Esophagus mucosa (tissue), 1 donor: ENCODE data around the gene ADGRD2. TPM values are rescaled to one million over a fixed set of nuclear protein-coding genes. Genes with fewer than 3 reads are reported as not detected.

Experiments used
- ATAC-seq: fragments of 200-7000 bp; cut with Tn5 transposase; one replicate; pipeline ENCODE4 v1.9.1; 2020
- total RNA-seq: library from RNA; stranded (reverse); gene quantifications from one replicate; pipeline ENCODE4 v1.2.4, GENCODE V29; 2023
- donor health status: DM: yes; HTN: yes; CAD: no.

ADGRD2 gene
- total RNA-seq, 1 donor from 2014 or later = 0.08 TPM

DNA sequence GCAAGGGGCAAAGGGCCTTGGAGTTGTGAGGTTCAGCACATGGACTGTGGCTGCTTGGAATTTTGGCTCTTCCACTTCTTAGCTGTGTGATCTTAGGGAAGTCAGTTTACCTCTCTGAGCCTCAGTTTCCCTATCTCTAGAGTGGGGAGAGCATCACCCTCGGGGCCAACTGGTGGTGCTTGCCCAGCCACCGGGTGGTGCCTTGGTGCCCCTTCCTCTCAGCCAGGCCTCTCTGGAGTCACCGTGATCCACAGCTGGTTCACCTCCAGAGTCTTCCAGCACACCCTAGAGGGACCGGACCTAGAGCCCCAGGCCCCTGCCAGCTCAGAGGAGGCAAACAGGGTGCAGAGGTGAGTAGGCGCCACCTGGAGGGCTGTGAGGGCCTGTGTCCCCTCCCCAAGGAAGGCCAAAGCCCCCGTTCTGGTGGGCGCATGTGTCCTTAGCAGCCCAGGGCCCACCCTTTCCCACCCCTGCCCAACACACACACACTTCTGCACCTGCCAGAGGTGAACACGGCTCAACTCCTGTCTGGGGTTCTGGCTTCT, 7.7 kb downstream of the ADGRD2 start:
- ATAC-seq = no peak

DNA sequence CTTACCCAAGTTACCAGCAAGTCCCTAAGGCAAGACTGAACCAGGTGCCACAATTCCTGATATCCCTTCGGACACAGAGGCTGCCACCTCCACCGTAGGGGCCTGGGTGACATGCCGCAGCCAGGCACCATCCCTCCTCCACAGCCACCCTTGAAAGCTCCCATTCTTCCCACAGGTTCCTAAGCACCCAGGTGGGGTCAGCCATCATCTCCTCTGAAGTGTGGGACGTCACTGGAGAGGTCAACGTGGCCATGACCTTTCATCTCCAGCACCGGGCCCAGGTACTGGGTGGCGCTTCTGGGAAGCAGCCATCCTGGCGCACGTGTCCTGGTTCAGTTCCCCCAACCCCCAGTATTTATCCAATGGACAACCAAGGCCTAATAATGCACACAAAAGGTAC, 8.2 kb downstream of the ADGRD2 start:
- no peak for ATAC-seq

GRCh38 chr9:124462739-124463138, 12.5 kb downstream of the ADGRD2 start:
- no peak for ATAC-seq

GRCh38 chr9:124465736-124466135, 15.5 kb downstream of the ADGRD2 start:
- ATAC-seq = no peak

DNA sequence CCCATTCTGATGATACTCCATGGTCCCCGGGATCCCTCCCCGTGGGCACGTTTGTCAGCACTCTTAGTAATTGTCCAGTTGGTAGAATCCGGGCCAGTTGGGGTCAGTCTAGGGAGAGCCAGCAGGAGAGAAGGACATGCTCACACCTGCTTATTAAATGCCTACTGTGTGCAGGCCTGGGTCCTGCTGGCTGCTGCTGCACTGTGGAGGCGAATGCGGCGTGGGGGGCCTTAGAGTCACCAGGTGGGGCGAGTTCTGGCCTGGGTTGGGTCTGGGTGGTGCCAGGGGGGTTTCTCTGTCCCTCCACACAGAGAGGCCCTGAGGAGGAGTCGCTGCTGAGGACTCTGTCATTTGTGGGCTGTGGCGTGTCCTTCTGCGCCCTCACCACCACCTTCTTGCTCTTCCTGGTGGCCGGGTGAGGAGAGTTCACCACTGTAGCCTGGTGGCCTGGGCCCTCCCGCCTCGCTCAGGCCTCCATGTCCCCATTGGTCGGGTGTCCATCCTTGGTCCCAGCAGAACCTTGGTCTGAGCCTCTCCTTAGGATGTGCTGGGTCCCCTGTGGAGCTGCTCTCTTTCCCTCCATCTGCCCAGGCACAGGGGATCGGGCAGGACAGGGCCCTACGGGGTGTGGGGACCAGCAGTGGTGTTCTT, 17.3 kb downstream of the ADGRD2 start:
- no peak for ATAC-seq

GRCh38 chr9:124468061-124468740, 17.9 kb downstream of the ADGRD2 start:
- ATAC-seq = peak; percentile 18

- no peak for ATAC-seq
Observed at GRCh38 chr9:124469011-124469832, 19.0 kb downstream of the ADGRD2 start.

DNA sequence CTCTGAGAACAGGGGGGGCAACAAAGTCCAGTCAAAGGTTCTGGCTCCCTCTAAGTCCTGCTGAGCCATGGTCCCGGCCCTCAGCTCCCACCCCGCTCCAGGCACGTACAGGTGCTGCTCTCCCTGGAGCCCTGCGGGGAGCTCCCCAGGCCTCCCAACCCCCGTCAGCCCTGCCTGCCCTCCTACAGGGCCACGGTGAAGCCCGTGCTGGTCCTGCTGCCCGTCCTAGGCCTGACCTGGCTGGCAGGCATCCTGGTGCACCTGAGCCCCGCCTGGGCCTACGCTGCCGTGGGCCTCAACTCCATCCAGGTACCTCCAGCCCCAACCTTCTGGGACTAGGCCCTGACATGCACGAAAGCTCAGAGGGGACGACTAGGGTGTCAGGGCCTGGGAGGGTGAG, 20.1 kb downstream of the ADGRD2 start:
- no peak for ATAC-seq

GRCh38 chr9:124470726-124471125, 20.5 kb downstream of the ADGRD2 start:
- ATAC-seq = no peak

GRCh38 chr9:124471761-124472160, 21.5 kb downstream of the ADGRD2 start:
- ATAC-seq = no peak

DNA sequence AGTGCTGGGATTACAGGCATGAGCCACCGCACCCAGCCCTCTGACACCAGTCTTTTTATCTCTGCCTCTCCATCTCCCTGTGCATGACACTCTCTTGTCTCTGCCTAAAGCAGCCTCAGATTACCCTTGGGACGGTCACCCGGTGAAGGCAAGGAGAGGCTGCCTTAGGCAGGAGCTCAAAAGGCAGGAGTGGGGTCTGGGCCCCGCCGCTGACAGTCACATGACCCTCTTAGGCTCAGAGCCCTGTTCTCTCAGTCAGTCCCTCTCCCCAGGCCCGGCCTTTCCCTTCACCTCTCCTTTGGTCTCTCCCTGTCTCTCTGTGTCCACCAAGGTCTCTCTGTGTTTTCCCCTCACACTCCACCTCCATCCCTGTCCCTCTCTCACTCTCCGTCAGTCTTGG, 22.5 kb downstream of the ADGRD2 start:
- ATAC-seq = no peak

DNA sequence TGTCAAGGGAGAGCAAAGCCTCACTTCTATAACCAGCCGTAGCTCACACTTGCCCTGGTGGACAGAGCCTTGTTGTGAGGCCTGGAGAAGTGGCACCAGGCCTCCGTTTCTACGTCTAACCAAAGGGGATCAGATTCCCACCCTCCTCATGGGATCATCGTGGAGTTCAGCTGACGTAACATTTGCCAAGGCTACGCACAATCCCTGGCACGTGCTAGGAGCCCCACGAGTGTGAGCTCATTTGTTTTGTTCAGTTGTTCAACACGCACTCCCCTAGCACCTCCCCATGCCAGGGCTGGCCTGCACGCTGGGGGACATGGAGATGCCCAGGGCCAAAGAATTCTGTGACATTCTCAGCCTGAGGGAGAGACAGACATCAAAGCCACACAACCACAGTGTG, 23.1 kb downstream of the ADGRD2 start:
- no peak for ATAC-seq

GRCh38 chr9:124474151-124474550, 23.9 kb downstream of the ADGRD2 start:
- no peak for ATAC-seq

- ATAC-seq = no peak
Observed at GRCh38 chr9:124475158-124475867, 25.1 kb downstream of the ADGRD2 start.

GRCh38 chr9:124475868-124476690, 25.8 kb downstream of the ADGRD2 start:
- no peak for ATAC-seq

DNA sequence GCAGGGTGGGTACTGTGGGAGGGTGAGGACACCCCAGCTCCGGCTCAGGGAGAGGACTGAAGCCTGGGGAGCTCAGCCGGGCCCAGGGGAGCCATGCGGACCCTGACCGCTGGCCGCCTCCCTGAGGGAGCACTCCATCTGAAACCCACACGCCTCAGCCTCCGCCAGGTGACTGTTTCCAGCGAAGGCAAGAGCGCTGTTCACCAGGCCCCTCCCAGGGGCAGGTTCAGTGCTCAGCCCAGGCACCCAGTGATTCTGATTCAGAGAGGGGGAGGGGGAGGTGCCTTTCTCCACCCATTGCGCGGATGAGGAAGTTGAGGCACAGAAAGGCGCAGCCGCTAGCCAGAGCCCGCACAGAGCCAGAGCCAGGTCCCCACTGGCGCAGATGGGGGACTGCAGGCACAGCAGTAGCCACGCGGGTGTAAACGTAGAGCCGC, 27.0 kb downstream of the ADGRD2 start:
- peak; percentile 35 for ATAC-seq

DNA sequence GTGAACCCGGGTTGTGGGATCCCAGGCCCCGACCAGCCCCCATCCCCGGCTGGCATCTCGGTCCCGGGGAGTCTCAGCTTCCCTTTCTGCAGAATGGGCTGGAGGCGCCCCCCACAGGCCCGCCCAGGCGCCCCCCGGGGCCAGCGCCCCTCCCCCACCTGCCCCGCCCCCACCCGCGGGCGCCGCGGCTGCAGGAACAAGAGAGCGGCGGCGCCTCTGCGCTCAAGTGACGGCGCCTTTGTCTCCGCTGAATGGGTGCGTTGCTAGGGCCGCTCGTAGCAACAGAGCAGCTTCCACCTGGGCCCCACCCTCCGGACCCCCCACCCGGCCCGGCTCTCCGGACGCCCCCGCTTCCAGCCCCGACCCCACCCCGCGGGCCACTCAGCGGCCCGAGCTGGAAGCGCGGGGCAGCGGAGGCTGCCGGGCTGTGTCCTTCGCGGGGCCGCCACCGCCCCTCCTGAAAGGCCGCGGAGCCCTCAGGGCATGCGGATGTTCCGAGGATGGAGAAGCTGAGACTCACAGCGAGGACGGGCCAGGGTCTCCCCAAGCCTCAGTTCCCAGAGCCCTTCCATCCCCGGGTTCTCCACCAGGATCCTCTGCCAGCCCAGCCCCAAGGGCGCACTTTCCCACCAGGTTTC, 27.5 kb downstream of the ADGRD2 start:
- ATAC-seq = no peak

- ATAC-seq = no peak
Observed at GRCh38 chr9:124478354-124478753, 28.1 kb downstream of the ADGRD2 start.

GRCh38 chr9:124479371-124479770, 29.1 kb downstream of the ADGRD2 start:
- ATAC-seq = no peak

DNA sequence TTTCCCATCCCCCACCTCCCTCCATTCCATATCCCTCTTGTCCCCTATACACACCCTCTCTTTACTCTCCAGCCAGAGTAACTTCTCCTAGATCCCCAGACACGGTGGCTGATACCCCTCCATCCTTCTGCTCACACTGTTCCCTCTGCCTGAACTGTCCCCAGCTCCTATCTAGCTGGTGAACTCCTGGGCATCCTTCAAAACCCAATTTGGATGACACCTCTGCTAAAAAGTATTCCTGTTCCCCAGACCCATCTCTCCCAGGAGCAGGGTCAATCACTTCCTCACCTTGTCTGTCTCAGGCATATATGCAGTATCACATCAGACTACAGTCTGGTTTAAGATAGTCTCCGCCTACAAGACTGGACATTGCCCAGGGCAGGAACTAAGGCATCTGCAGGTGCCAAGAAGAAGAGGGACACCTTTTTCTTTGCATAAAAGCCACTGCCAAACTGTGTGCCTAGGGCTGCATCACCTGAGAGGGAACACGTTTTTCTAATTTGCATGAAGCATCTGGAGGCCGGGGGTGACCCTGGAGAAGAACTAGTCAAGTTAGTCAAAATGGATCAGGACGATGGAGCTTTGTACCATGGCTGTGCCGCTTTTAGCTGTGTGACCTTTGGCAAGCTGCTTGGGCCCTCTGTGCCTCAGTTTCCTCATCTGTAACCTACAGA, 29.8 kb downstream of the ADGRD2 start:
- ATAC-seq = no peak

DNA sequence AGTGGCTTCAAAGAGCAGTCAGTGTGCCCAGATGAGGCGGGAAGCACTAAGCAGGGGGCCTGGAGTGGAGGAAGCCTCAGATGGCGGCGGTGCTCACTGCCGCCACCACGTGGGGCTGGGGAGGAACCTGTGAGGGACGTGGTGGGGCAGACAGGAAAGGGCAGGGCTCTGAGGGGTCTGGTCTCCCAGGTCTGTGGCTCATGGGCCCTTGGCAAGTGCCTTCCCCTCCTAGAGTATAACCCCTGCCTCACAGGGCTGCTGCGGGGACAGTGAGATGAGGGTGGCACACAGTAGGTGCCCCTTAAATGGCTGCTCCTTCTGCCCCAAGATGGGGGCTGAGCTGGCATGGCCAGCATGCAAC, 30.4 kb downstream of the ADGRD2 start:
- no peak for ATAC-seq
